NCI-H2081 treated with DMSO at 0.1 percent for 48 hours (cell line): ENCODE data around the gene GRPEL1.

ENCODE experiments used
- DNase-seq: peaks from one replicate; lab custom pipeline; 2025; lab: John Stamatoyannopoulos, UW

Gene GRPEL1

GRCh38 chr4:7023486-7023885 lies 44.4 kb downstream of the GRPEL1 start:
- no peak for DNase-seq

- no peak for DNase-seq
Observed at GRCh38 chr4:7021930-7022664, 45.8 kb downstream of the GRPEL1 start.

DNA sequence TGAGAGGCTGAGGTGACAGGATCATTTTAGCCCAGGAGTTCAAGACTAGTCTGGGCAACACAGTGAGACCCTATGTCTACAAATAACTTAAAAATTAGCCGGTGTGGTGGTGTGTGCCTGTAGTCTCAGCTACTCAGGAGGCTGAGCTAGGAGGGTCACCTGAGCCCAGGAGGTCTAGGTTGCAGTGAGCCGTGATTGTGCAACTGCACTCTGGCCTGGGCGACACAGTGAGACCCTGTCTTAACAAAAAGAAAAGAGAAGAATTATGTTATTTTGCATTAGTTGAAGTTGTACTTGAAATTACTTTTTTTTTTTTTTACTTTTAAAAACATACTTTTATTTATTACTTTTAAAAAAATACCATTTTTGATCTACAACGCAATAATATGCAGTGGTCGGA lies 46.5 kb downstream of the GRPEL1 start:
- no peak for DNase-seq

DNA sequence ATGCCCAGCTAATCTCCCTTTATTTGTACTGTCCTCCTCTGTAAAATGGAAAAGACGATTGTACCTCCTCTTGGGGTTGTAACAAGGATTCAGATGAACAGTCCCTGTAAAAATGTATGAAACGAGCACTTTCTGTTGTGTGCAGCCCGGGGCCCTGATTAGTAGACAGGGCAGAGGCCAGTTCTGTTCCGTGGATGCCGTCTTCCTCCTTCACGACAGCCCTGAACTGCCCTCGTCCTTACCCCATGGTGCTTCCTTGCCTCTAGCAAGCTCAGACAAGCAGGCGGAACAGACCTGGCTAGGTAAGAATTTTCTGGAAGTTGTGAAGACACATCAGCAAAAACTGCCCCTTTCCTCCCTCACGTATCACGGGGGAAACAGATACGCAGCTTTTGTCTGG lies 47.0 kb downstream of the GRPEL1 start:
- no peak for DNase-seq

DNA sequence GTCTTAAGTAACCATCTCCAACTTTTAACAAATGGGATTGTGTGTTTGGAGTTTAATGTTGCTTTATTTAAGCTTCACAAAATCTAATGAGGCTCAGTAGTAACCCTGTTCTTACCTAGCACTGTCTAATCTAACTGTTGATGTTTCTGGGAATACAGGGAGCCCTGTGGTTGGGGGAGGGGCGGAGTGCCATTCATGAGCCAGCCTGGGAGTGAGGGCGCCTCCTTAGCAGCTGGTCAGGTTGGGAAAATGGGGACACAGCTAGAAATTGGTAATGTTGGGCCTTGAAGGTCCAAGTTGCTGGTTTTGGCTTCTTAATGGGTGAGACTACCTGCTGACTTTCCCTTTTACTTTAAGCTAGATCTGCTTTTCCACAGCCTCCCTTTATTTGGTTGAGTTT lies 47.6 kb downstream of the GRPEL1 start:
- no peak for DNase-seq

GRCh38 chr4:7019367-7019766 lies 48.5 kb downstream of the GRPEL1 start:
- DNase-seq: no peak

DNA sequence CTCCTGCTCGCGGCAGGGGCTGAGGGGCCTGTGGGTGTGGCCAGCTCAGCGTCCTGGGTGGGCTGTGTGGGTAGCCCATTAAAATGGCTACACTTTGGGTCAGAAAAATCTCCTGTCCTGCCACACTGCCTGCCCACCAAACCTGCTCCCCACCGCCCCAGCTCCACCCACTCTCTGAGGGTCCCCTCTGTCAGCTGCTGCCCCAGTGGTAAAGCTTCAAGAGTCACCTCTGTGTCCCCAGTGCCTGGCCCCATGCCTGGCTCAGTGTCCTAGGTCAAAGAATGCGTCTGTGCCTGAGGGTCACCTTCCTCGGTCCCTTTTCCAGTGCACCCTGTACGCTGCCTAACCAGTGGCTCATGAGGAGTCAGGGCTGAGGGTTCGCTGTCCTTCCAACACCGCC lies 49.6 kb downstream of the GRPEL1 start:
- no peak for DNase-seq

- DNase-seq: no peak
Observed at GRCh38 chr4:7017446-7018048, 50.3 kb downstream of the GRPEL1 start.

- DNase-seq: no peak
Observed at GRCh38 chr4:7016512-7016911, 51.4 kb downstream of the GRPEL1 start.

GRCh38 chr4:7016086-7016485 lies 51.8 kb downstream of the GRPEL1 start:
- no peak for DNase-seq

DNA sequence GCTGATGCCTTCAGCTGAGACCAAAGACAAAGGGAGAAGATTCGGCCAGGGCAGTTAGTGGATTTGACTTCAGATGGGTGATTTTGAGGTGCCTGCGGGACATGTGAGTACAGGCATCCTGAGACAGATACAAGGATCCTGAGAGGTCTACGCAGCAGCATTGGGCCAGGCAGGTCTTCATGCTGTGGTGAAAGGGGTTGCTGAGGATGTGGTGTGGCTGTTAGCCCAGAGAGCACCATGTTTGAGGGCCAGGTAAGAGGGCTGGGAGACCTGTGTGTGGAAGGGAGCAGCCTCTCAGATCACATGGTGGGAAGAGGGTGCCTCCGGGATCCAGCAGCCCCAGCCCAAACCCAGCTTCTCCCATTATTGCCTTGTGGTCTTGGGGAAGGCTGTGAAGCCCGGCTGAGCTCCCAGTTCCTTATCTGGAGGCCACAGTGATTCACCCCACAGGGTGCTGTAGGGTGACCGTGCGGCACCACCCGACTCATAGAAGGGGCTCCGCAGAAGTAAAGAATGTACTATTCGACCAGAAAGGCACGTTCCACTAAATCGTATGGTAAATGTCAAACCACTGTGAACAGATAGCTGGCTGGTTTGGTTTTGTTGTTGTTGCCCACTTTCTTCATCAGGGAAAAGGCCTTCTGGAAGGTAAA lies 52.4 kb downstream of the GRPEL1 start:
- no peak for DNase-seq

DNA sequence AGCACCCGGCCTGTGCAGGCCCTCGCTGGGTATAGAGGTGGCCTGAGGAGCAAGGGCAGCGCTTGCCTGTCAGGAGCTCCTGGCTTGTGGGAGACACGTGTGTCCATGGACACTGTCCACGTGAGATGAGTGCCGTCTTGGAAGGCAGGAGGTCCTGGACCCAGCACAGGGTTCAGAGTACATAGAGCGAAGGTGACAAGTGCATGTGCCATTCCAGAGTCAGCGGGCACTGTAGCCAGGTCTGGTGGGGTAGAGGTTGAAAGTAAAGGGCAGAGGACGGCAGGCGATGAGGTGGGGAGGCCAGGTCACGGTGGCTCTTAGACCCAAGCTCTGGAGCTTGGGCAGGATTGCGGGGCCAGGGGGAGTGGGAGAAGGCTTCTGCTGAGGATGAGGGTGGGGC lies 53.0 kb downstream of the GRPEL1 start:
- no peak for DNase-seq

DNA sequence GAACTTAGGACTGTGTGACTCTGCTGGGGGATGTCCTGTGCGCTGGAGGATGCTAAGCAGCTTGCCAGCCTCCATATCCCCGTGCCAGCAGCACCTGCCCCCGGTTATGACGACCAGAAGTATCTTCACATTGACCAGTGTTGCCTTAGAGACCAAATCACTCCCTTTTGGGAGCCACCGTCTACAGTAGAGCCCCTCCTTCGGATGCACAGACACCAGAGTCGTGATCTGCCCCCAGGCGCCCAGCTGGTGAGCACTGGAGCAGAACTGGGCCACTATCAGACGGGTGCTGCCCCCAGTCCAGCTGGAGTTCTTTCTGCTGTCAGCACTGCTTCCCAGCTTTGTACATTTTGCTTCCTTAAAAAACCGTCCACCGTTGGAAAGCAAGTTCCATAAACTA lies 54.7 kb downstream of the GRPEL1 start:
- no peak for DNase-seq

- DNase-seq: no peak
Observed at GRCh38 chr4:7009564-7009963, 58.3 kb downstream of the GRPEL1 start.
